AG09319 (cell line): ENCODE data around the gene VANGL2.

Source experiments
- DNase-seq: peaks from one replicate; pipeline ENCODE4 v3.0.0-alpha.2; 2010; ENCODE audit warnings: low read depth; ENCODE audit errors: extremely low read depth
- CTCF ChIP-seq: IDR thresholded peaks from 2 replicates; pipeline ENCODE4 v1.5.1; 2011; ENCODE audit warnings: low read depth, mild to moderate bottlenecking, inconsistent platforms, low read length, moderate library complexity

Gene VANGL2

DNA sequence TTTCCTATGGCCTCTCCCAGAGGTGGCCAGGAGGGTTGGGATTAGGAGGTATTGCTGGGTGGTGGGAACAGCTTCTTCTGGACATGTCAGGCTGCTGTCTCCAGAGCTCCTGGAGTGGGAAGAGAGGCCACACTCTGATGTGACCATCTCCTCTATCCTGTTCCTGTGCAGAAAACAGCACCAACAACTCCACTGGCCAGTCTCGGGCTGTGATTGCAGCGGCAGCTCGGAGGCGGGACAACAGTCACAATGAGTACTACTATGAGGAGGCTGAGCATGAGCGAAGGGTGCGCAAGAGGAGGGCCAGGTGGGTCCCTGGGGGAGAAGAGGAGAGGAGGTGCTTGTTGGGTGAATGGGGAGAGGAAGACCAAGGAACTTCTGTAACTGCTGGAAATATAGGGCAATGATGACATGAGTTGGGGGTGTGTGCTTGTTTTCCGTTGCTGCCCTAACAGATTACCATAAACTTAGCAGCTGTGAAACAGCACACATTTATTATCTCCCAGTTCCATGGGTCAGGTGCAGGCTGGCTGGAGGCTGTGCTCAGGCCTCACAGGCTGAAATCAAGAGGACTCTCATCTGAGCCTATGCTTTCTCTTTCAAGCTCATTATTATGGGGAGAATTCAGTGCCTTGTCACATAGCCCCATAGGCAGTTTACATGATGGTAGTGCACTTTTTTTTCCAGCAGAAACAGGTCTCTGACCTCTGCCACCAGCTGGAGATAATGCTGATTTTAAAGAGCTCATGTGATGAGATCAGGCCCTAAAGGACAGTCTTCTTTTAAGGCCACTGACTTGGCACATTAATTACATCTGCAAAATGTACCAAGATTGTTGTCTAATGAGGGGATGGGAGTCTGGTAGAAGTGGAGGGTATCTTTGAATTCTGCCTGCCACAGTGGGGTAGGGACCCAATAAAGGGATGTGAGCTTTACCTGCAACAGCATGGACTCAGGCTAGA lies 20.8 kb downstream of the VANGL2 start:
- no peak for TF ChIP-seq CTCF

DNA sequence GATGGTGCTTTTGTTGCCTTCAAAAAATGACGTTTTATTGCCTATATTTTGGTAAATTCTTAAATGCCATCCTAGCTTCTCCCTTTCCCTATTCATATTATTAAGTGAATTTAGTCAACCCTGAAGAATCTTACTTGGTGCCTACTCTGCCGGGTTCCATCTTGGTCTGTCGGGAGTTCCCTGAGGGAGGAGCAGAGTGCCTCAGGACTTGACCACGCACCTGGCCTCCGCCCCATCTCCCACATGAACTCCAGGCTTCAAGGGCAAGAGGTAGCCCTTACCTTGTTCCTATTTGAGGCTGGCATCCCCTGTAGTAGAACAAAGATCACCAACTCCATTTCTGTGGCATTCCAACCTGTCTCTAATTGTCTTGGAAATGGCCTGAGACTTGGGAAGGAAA lies 21.5 kb downstream of the VANGL2 start:
- no peak for TF ChIP-seq CTCF
- DNase-seq: no peak

More for the DNA sequence above, 20.8 kb downstream of the VANGL2 start:
- no peak for DNase-seq

GRCh38 chr1:160423966-160424365 lies 23.6 kb downstream of the VANGL2 start:
- no peak for TF ChIP-seq CTCF
- no peak for DNase-seq

GRCh38 chr1:160425847-160426246 lies 25.5 kb downstream of the VANGL2 start:
- no peak for TF ChIP-seq CTCF
- DNase-seq: no peak

DNA sequence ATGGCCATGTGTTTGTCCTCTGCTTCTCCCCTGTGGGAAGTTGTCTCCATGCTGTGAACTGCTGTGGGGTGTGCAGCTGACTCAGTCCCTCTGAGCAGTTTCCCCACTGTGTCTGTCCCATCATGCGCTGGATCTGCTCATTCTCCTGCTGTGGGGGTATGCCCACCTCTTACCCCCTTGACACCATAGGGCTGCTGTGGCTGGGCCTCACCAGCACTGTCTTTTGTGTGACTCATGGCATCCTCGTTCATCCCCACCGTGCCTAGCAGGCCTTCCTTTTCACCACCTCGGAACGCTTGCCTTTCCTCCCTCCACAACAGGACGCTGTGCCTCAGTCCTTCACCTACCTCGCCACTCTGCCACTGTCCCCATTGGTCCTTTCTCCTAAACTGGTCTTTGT lies 27.3 kb downstream of the VANGL2 start:
- no peak for TF ChIP-seq CTCF
- DNase-seq: no peak

GRCh38 chr1:160428053-160428452 lies 27.7 kb downstream of the VANGL2 start:
- TF ChIP-seq CTCF: no peak
- no peak for DNase-seq

GRCh38 chr1:160428655-160429054 lies 28.3 kb downstream of the VANGL2 start:
- DNase-seq: no peak
- TF ChIP-seq CTCF: peak; percentile 28
